ENCODE data around the gene AGBL4.

The AGBL4 gene

GRCh38 chr1:49630156-49630555, 393.6 kb downstream of the AGBL4 start:
- no peaks in the 10 kb centered on the region for H3F3A ChIP-seq (ENCODE audit: insufficient read depth, low read length)
- no peaks in the 10 kb centered on the region for H3K9me3 ChIP-seq (ENCODE audit: low read length)
- no peaks in the 10 kb centered on the region for H3K36me3 ChIP-seq (ENCODE audit: insufficient read depth, low read length)
- H3K9me2 ChIP-seq (ENCODE audit: low read depth, low read length): no peaks in the 10 kb centered on the region
- H4K20me1 ChIP-seq (ENCODE audit: insufficient read depth, low read length): no peaks in the 10 kb centered on the region
- H3K79me2 ChIP-seq (ENCODE audit: insufficient read depth, low read length): no peaks in the 10 kb centered on the region
- no peak overlapping the region for H3K27ac ChIP-seq (ENCODE audit: low read depth, low read length, poor library complexity, severe bottlenecking)
- no peak overlapping the region for H3K9ac ChIP-seq (ENCODE audit: low read length)
- H3K4me2 ChIP-seq (ENCODE audit: low read length): no peak overlapping the region
- no peak overlapping the region for H3K4me3 ChIP-seq (ENCODE audit: low read depth, low read length, poor library complexity, severe bottlenecking)
- TF ChIP-seq EZH2 (IDR thresholded peaks at IDR 0.05; ENCODE audit: borderline replicate concordance, low read length): no peak
- TF ChIP-seq, protein P1, sequence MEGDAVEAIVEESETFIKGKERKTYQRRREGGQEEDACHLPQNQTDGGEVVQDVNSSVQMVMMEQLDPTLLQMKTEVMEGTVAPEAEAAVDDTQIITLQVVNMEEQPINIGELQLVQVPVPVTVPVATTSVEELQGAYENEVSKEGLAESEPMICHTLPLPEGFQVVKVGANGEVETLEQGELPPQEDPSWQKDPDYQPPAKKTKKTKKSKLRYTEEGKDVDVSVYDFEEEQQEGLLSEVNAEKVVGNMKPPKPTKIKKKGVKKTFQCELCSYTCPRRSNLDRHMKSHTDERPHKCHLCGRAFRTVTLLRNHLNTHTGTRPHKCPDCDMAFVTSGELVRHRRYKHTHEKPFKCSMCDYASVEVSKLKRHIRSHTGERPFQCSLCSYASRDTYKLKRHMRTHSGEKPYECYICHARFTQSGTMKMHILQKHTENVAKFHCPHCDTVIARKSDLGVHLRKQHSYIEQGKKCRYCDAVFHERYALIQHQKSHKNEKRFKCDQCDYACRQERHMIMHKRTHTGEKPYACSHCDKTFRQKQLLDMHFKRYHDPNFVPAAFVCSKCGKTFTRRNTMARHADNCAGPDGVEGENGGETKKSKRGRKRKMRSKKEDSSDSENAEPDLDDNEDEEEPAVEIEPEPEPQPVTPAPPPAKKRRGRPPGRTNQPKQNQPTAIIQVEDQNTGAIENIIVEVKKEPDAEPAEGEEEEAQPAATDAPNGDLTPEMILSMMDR (IDR thresholded peaks at IDR 0.05; ENCODE audit: low read length): peak; percentile 17; the same call in 1 of the 2 replicates
- no peaks in the 10 kb centered on the region for H3K4me1 ChIP-seq (ENCODE audit: insufficient read depth, low read length, severe bottlenecking)
- no peaks in the 10 kb centered on the region for H3K27me3 ChIP-seq (ENCODE audit: insufficient read depth, low read length)
- H2AFZ ChIP-seq (ENCODE audit: low read length): no peak overlapping the region

- Histone ChIP-seq H3K4me1 (ENCODE audit: insufficient read depth, low read length, severe bottlenecking) (no peaks in the 10 kb centered on the region), H3K27me3 (ENCODE audit: insufficient read depth, low read length) (no peaks in the 10 kb centered on the region), H3K9me2 (ENCODE audit: low read depth, low read length) (no peaks in the 10 kb centered on the region), H3K79me2 (ENCODE audit: insufficient read depth, low read length) (no peaks in the 10 kb centered on the region), H4K20me1 (ENCODE audit: insufficient read depth, low read length) (no peaks in the 10 kb centered on the region), H3K36me3 (ENCODE audit: insufficient read depth, low read length) (no peaks in the 10 kb centered on the region), H3K4me3 (ENCODE audit: low read depth, low read length, poor library complexity, severe bottlenecking) (no peak overlapping the region), H3F3A (ENCODE audit: insufficient read depth, low read length) (no peaks in the 10 kb centered on the region), H2AFZ (ENCODE audit: low read length) (no peak overlapping the region), H3K9me3 (ENCODE audit: low read length) (no peaks in the 10 kb centered on the region), H3K9ac (ENCODE audit: low read length) (no peak overlapping the region), H3K27ac (ENCODE audit: low read depth, low read length, poor library complexity, severe bottlenecking) (no peak overlapping the region), H3K4me2 (ENCODE audit: low read length) (no peak overlapping the region)
- TF ChIP-seq, protein P1 (IDR thresholded peaks at IDR 0.05; ENCODE audit: low read length): no peak
- no peak for TF ChIP-seq EZH2 (IDR thresholded peaks at IDR 0.05; ENCODE audit: borderline replicate concordance, low read length)
Measured at GRCh38 chr1:49627781-49628180, 396.0 kb downstream of the AGBL4 start.

GRCh38 chr1:49626472-49626871, 397.3 kb downstream of the AGBL4 start:
- H3K4me1 ChIP-seq (ENCODE audit: insufficient read depth, low read length, severe bottlenecking): no peaks in the 10 kb centered on the region
- no peak overlapping the region for H3K27ac ChIP-seq (ENCODE audit: low read depth, low read length, poor library complexity, severe bottlenecking)
- no peaks in the 10 kb centered on the region for H3K9me3 ChIP-seq (ENCODE audit: low read length)
- H4K20me1 ChIP-seq (ENCODE audit: insufficient read depth, low read length): no peaks in the 10 kb centered on the region
- H2AFZ ChIP-seq (ENCODE audit: low read length): no peak overlapping the region
- no peak overlapping the region for H3K4me3 ChIP-seq (ENCODE audit: low read depth, low read length, poor library complexity, severe bottlenecking)
- no peaks in the 10 kb centered on the region for H3F3A ChIP-seq (ENCODE audit: insufficient read depth, low read length)
- no peaks in the 10 kb centered on the region for H3K9me2 ChIP-seq (ENCODE audit: low read depth, low read length)
- no peak overlapping the region for H3K4me2 ChIP-seq (ENCODE audit: low read length)
- H3K9ac ChIP-seq (ENCODE audit: low read length): no peak overlapping the region
- no peaks in the 10 kb centered on the region for H3K36me3 ChIP-seq (ENCODE audit: insufficient read depth, low read length)
- H3K79me2 ChIP-seq (ENCODE audit: insufficient read depth, low read length): no peaks in the 10 kb centered on the region
- TF ChIP-seq, protein P1 (IDR thresholded peaks at IDR 0.05; ENCODE audit: low read length): no peak
- no peak for TF ChIP-seq EZH2 (IDR thresholded peaks at IDR 0.05; ENCODE audit: borderline replicate concordance, low read length)
- H3K27me3 ChIP-seq (ENCODE audit: insufficient read depth, low read length): no peaks in the 10 kb centered on the region

Data from OCI-LY1 (cell line).